GM21367 (cell line): ENCODE measurements around the gene WFS1.

ENCODE experiments used
- ATAC-seq: cut with Tn5 transposase; IDR thresholded peaks from one replicate; pipeline ENCODE4 v1.9.1; 2021; ENCODE audit not compliant: unreplicated experiment

The WFS1 gene

DNA sequence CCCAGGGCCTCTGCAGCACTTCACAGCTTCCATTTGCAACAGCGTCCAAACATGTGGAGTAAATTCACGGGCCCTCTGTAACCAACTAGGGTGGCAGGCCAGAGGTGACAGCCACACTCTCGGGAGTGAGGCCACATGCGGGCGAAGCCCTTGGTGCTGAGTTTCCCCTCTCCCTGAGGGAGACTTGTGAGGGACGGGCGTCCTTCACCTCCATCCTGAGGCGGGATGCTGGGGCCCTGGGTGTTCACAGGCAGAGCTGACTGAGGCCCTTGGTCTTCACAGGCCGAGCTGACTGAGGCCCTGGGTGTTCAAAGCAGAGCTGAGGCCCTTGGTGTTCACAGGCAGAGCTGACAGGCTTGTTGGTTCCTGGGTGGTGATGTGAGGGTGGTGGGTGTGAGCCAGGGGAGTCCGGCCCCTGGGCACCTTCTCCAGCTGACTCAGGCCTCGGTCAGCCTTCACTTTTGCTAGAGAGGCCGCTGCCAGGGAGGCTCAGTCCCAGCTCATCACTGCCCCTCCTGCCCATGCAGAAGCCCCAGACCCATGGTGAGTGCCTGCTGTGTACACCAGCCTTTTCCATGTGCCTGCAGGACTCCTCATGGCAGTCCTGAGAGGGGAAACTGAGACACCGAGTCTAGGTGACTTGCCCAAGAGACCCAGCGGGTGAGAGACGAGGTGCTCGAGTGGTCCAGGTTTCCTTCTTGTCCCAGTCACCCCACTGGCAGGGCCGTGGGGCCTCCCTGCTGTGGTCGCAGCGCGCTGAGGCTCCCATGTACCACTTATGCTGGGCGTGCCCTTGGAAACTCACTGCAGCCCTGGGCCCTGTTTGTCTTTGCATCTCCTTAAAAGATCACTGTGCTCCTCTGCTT is 8.5 kb downstream of the WFS1 start:
- no peak for ATAC-seq

GRCh38 chr4:6278801-6279197 is 9.1 kb downstream of the WFS1 start:
- peak; percentile 98 for ATAC-seq

- no peak for ATAC-seq
Observed at GRCh38 chr4:6279582-6280289, 10.1 kb downstream of the WFS1 start.

- ATAC-seq, result no peak
Observed at GRCh38 chr4:6280365-6280996, 10.8 kb downstream of the WFS1 start.

- no peak for ATAC-seq
Observed at GRCh38 chr4:6281436-6282313, 12.0 kb downstream of the WFS1 start.

- ATAC-seq, result no peak
Observed at GRCh38 chr4:6282314-6282771, 12.7 kb downstream of the WFS1 start.

DNA sequence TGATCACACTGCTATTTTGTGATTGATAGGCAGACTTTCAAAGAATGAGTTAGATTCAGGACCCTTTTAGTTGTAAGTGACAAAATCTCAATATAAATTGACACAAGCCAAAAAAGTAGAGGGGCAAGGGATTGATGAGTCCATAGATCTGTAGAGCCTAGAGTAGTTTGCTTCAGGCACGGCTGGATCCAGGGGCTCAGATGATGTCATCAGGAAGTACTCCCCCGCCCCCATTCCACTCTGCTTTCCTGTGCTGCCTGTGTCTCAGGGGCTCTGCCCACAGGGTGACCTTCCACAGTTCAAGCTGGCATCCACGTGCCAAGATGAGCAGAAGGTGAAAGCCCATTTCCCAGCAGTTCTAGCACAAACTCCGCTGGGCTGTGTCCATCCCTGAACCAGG is 13.6 kb downstream of the WFS1 start:
- ATAC-seq, result no peak

DNA sequence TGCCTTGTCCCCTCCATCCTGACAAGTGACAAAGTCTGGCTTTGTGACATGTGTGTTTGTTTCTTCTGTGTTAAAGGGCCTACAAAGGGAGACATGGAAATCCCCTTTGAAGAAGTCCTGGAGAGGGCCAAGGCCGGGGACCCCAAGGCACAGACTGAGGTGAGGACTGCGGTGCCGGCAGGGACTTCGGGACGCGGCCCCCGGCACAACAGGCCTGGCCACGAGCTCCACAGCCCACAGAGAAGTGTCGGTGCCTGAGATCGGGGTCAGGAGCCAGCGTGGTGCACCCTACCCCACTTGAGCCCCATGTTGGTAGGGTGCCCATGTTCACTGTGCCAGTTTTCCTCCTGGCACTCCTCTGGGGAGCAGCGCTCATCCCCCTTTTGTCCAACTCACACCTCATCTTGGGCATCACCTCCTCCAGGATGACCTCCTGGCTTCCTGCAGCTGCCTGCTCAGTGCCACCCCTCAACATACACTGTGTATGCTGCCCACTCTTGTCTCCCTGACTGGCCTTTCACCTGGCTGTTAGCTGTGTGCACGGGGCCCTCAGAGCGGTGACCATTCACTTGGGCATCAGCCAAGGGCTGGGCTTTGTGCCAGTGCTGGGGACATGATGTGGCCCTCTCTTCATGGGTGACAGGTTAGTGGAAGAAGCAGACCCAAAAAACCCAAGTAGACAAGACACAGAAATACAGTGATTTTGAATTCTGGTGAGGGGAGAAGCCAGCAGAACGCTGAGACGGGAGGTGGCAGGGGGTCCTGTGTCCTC is 17.6 kb downstream of the WFS1 start:
- no peak for ATAC-seq

GRCh38 chr4:6288342-6288741 is 18.7 kb downstream of the WFS1 start:
- no peak for ATAC-seq

- no peak for ATAC-seq
Observed at GRCh38 chr4:6288871-6289270, 19.2 kb downstream of the WFS1 start.

- no peak for ATAC-seq
Observed at GRCh38 chr4:6290256-6290655, 20.6 kb downstream of the WFS1 start.

- no peak for ATAC-seq
Observed at GRCh38 chr4:6290769-6291547, 21.3 kb downstream of the WFS1 start.

DNA sequence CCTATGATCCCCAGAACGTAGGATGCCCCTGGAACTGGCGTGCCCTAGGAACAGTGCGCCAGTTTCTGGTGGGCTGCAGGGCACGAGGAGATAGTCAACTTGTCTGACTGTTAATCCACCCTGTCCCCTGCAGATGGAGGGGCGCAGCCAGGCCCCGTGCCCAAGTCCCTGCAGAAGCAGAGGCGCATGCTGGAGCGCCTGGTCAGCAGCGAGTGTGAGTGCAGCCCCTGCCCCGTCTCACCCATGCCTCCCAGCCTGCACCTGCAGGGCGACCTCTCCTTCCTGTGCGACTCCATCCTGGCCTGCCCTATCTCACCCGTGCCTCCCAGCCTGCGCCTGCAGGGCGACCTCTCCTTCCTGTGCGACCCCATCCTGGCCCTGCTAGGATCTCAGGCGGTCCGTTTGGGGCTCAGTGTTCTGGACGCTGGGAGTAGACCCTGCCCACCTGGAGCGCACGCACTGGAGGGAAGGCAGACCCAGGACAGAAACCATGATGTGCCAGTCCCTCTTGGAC is 22.2 kb downstream of the WFS1 start:
- ATAC-seq, result no peak

- no peak for ATAC-seq
Observed at GRCh38 chr4:6292376-6293096, 22.9 kb downstream of the WFS1 start.

GRCh38 chr4:6293097-6293445 is 23.4 kb downstream of the WFS1 start:
- ATAC-seq, result no peak

DNA sequence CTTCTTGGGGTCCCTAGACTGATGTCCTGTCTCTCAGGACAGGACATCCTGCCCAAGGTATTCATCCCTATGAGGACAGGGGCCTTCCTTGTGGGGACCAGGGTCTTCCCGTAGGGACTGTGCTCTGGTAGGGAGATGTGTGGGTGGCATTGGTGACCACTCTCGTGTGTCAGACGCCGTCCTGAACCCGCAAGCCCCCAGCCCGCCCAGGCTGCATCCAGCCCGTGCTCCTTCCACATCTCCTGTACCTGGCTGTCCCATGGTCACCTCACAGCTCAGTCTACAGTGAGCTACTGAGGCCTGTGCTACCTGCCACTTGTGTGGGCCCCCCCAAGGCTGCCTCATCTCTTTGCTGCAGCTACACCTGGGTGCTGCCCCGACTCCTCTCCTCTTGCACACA is 24.0 kb downstream of the WFS1 start:
- ATAC-seq, result no peak

- ATAC-seq, result no peak
Observed at GRCh38 chr4:6294705-6295421, 25.2 kb downstream of the WFS1 start.

DNA sequence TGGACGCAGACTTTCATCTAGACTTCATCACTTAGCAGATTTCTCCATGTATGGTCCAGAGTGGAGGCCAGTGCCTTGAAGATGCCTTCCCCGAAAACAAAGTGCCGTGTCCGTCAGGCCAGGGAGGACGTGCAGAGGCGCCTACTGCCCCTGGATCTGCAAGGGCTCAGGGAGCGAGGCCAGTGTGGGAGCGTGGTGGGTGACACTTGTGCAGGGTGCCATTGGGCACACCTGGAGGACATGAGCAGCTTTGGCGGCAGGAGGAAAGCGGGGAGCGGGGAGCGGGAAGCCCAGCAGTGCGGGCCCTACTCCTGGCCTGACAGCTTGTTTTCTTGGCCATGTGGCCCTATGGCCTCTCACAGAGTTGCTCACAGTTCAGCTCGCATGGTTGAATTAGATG is 25.8 kb downstream of the WFS1 start:
- no peak for ATAC-seq
